ENCODE measurements around the gene ZNF48. TPM values are rescaled to one million over a fixed set of nuclear protein-coding genes. Genes with fewer than 3 reads are reported as not detected.
A peak's percentile ranks its signal among the peaks of the same experiment; 100 is the strongest.

The ZNF48 gene
- total RNA-seq, 4 donors from 2014 or later = 5.5 to 7.5 (median 7.3) TPM

- peak overlapping the region in 1 of 4 donors; percentile 99 for H3K4me3 ChIP-seq
- H3K9me3 ChIP-seq = no peaks in the 10 kb centered on the region
- H3K4me1 ChIP-seq = peaks cover 0 to 58% (median 32%) of the 10 kb centered on the region in 4 donors
- peak overlapping the region in 3 of 4 donors; percentile 88 to 97 (median 97) for H3K27ac ChIP-seq
- no peak for TF ChIP-seq EP300 (IDR thresholded peaks at IDR 0.05)
- TF ChIP-seq POLR2A (IDR thresholded peaks at IDR 0.05) = no peak
- TF ChIP-seq CTCF (IDR thresholded peaks at IDR 0.05) = no peak
- H3K27me3 ChIP-seq = no peaks in the 10 kb centered on the region
- H3K36me3 ChIP-seq = peaks cover 0 to 62% (median 12%) of the 10 kb centered on the region in 3 donors
- DNase-seq (ENCODE audit: low spot score in 2 of 2) = peak in 1 of 2 donors; percentile 3
- 86 to 89% methylated on average over 23 of the region's 23 CpGs for WGBS, 2 donors
Observed at GRCh38 chr16:30353438-30354129, 41.6 kb upstream of the ZNF48 start.

- no peaks in the 10 kb centered on the region for H3K9me3 ChIP-seq
- H3K4me3 ChIP-seq = peak overlapping the region; percentile 67 to 99 (median 84)
- WGBS, 2 donors = 1% methylated on average over 19 to 33 of the region's 36 CpGs
- no peaks in the 10 kb centered on the region for H3K27me3 ChIP-seq
- H3K36me3 ChIP-seq = peaks cover 2 to 71% (median 12%) of the 10 kb centered on the region in 3 donors
- no peak for TF ChIP-seq CTCF (IDR thresholded peaks at IDR 0.05)
- no peak for TF ChIP-seq EP300 (IDR thresholded peaks at IDR 0.05)
- no peak for TF ChIP-seq POLR2A (IDR thresholded peaks at IDR 0.05)
- peak in 1 of 2 donors; percentile 6 for DNase-seq (ENCODE audit: low spot score in 2 of 2)
- peak overlapping the region; percentile 88 to 97 (median 96) for H3K27ac ChIP-seq
- peaks cover 0 to 58% (median 32%) of the 10 kb centered on the region in 4 donors for H3K4me1 ChIP-seq
Observed at GRCh38 chr16:30354423-30355143, 40.6 kb upstream of the ZNF48 start.

GRCh38 chr16:30355144-30355953 is 39.9 kb upstream of the ZNF48 start, which contains the start of gene CD2BP2:
CD2BP2 (minus strand) TSS chr16:30355308; CDS start chr16:30354681, 627 bp downstream.
- peak; percentile 92 to 95 for DNase-seq (ENCODE audit: low spot score in 2 of 2)
- Histone ChIP-seq H3K4me1 (peaks cover 0 to 58% (median 32%) of the 10 kb centered on the region in 4 donors), H3K4me3 (peak within 1 kb of the TSS; percentile 67 to 99 (median 84)), H3K27me3 (no peaks in the 10 kb centered on the region), H3K9me3 (no peaks in the 10 kb centered on the region), H3K36me3 (peaks cover 3 to 72% (median 12%) of the 10 kb centered on the region in 3 donors), H3K27ac (peak within 1 kb of the TSS; percentile 88 to 97 (median 96))
- TF ChIP-seq POLR2A (IDR thresholded peaks at IDR 0.05) (peak; percentile 42 to 67), EP300 (IDR thresholded peaks at IDR 0.05) (peak; percentile 95 to 97), CTCF (IDR thresholded peaks at IDR 0.05) (no peak)
- 0 to 1% methylated on average over 37 of the region's 45 CpGs for WGBS, 2 donors

- no peak for TF ChIP-seq CTCF (IDR thresholded peaks at IDR 0.05)
- TF ChIP-seq EP300 (IDR thresholded peaks at IDR 0.05) = no peak
- no peak for TF ChIP-seq POLR2A (IDR thresholded peaks at IDR 0.05)
- H3K4me3 ChIP-seq = peak overlapping the region; percentile 52 to 99 (median 79)
- H3K9me3 ChIP-seq = no peaks in the 10 kb centered on the region
- H3K4me1 ChIP-seq = peaks cover 0 to 58% (median 32%) of the 10 kb centered on the region in 4 donors
- H3K27ac ChIP-seq = peak overlapping the region; percentile 88 to 97 (median 96)
- no peak for DNase-seq (ENCODE audit: low spot score in 2 of 2)
- peaks cover 3 to 72% (median 12%) of the 10 kb centered on the region in 3 donors for H3K36me3 ChIP-seq
- WGBS, 2 donors = 55% methylated on average over 7 of the region's 7 CpGs
- H3K27me3 ChIP-seq = no peaks in the 10 kb centered on the region
Observed at GRCh38 chr16:30355954-30356308, 39.3 kb upstream of the ZNF48 start.

All from tibial nerve (tissue), 4 donors.